Hypothalamus (tissue), 51 donors: ENCODE results near the gene GNAI3.
A peak's percentile ranks its signal among the peaks of the same experiment; 100 is the strongest.

Source experiments
- DNase-seq, 51 donors: peaks; one replicate each; lab custom pipeline; 2025; lab: John Stamatoyannopoulos, UW

GNAI3 gene

DNA sequence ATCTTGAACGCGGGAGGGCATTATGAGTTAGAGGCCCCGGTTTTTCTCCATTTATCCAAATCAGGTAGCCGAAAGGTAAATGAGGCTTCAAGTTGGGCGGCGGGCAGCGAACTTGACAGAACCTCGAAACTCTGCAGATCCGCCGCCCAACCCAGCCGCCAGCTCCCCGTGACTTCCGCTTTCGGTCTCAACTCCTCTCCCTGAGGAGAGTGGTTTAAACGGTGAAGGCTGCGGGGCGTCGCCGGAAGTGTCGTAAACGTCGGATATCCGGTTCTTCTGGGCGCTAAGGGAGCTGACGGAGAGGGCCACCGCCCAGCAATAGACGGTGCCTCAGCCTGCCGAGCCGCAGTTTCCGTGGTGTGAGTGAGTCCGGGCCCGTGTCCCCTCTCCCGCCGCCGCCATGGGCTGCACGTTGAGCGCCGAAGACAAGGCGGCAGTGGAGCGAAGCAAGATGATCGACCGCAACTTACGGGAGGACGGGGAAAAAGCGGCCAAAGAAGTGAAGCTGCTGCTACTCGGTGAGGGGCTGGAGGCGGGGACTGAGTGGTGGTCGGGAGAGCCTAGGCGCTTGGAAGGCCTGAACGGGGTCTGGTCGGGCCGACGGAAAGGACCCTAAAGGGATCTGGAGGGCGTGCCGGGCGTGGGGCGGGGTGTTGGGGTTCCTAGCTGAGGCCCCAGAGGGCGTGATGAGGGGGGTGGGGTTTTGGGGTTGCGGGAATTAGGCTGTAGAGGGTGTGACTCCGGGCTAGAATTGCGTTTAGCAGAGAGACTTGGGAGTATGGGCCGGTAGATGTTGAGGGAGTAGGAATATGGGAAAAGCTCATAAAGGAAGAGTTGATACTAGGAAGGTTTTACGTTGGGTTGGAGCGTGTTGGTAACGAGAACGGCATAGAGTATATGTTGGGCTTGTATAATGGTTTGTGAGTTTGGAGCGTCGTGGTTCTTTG lies at the start of gene GNAI3:
TSS of gene GNAI3 (plus strand) at position 295 of the 947 bp plus-strand sequence. CDS start at position 401, 106 bp downstream.
- peak; percentile 45 to 98 (median 94) for DNase-seq

DNA sequence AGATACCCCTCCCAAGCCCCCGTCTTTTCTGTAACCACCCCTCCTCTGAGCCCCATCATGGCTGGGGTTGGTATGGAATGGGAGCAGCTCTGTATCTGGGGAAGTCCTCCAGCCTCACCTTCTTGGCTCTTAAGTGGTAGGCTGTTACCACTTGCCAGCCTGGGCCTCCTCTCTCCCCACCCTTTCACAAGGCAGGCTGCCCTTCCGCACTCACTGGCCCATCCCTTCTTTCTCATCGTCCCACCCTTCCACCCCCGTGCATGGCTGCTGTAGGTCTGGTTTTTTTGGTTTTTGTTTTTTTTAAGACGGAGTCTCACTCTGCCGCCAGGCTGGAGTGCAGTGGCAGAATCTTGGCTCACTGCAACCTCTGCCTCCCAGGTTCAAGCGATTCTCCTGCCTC lies 49.3 kb upstream of the GNAI3 start:
- no peak for DNase-seq

DNA sequence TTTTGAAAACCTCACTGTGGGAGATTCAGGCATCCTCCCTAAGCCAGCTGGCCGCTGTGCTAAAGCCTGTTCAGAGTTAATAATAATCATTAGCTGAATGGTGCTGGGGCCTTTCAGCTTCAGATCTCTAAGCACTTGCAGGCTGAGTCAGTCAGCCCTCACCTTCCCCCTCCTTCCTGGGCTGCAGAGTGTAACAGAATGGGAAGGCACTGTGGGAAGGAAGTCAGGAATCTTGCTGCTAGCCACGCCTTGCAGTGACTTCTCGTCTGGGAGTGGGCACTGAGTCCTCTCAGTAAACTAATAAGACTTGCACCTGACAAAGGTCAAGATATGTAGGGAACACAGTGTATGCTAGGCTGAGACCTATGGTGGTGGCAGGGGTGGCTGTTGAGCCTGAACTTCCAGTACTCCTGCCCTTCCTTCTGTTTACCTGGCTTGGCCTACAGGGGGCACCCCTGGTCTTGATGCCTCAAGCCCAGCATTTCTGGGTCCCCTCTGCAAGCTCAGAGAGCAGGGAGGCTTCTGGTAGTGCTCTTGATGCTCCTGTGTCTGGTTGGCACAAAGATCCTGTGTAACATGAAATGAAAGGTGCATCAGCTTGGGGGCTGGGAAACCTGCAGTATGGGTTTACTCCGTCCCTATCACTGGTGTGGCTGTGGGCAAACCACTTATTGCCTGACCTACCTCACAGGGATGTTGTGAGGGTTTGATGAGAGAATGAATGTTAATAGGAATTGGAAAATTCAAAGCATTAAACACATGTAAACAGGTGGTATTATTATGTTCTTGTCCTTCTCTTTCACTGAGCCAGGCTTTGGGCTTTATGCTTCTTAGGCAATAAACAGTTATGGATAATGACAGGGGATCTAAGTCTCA lies 48.5 kb upstream of the GNAI3 start:
- DNase-seq, result peak in 8 of 51 donors; percentile 6 to 55 (median 22)

DNA sequence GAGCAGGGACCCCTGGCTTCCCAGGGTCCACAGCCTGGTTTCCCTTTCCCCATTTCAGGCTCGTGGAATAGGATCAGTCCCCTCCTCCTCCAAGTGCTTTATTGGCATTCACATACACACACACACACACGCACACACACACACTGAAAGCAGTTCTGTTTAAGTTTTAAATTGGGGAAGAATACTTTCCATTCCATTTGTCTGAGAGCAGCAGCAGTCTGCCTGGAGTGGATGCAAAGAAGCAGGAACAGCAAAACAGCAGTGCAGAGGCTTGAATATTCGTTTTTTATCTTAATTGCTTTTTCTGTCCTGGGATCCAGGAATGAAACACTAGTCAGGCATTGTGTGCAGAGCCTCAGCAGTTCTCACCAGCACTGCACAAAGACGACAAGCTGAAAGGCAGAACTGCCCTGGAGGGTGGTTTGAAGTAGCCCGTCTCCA lies 47.5 kb upstream of the GNAI3 start:
- DNase-seq, result peak in 1 of 51 donors; percentile 16

DNA sequence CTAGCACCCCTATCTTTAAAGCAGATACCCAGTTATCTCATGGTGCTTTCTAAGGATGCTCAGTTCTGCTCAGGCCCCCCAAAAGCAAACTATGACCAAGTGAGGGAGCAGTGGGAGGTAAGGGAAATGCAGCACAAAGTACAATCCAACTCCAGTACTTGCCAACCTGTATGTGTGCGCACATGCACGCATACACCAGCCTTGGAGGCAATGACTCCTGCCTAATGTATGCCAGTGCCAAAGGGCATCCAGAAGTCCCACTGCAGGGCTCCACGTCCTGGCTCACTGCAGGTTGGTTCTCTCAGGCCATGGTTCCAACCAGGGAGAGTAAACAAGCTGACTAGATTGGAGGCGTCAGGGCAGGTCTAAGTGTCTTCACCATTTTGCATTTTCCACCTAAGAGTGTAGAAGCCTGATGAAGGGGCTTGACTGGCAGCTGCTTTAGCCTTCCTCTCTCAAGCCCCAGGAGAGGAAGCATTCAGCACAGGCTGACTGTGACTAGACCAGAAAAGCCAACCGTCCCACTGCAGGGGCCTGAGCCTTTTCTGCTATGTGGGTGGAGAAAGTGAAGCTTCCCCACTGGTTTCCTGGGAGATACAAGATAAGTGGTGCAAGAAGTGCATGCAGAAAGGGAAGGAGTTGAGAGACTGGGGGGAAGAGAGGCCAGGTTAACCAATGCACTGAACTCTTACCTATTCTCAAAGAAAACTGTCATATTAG lies 46.6 kb upstream of the GNAI3 start:
- no peak for DNase-seq

DNA sequence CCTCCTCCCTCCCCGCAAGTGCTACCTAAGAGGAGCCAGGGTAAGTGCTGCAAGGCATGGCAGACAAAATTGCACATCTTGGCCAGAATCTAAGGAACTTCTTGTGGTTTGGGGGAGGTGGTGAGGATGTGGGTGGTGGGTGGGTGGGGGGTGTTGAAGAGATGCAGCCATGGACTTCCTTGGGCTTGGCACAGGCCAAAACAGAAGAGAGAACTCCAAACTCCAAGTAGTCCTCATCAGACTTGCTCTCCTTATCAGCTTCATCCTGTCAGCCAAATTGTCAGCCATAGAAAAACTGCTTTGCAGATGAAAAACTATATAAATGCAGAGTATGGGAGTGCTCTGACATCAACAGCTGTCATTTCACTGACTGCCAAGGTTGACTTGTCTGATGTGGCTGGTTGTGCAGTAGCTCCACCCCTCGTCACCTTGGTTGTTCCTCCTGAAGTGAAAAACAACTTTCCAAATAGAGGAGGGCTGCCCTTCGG lies 46.0 kb upstream of the GNAI3 start:
- no peak for DNase-seq

DNA sequence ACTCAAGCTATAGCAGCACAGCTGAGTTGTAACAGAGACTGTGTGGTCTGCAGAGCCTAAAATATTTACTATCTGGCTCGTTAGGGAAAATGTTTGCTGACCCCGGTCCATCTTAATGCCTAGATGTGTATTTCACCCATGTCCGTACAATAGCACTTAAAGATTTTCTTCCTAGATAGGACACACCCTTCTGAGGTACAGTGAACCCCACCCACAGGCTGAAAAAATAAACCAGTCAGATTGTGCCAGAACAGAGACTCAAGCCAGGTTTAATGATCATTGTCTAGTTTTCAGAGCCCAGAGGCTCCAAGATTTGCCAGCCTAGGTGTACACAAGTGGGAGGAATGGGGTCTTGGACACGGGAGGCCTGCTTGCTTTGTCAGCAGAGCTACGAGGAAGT lies 44.5 kb upstream of the GNAI3 start:
- no peak for DNase-seq

DNA sequence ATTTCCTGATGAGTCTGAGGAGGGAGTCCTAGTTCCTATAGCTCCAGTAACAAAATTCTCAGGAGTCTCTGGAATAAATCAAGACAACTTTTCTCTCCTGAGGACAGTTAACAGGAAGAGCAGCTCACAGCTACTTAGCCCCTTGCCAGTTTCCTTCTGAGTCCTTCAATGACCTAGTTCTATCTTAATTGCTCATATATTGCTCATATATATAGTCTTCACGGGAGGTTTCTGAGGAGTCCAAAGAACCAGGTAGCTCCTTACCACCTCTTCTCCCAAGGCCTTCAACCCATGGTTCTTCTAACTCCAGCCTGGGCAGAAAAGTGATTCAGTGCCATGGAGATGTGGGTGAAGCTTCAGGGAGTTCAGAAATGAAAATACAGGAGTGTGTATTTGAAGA lies 43.4 kb upstream of the GNAI3 start:
- no peak for DNase-seq

DNA sequence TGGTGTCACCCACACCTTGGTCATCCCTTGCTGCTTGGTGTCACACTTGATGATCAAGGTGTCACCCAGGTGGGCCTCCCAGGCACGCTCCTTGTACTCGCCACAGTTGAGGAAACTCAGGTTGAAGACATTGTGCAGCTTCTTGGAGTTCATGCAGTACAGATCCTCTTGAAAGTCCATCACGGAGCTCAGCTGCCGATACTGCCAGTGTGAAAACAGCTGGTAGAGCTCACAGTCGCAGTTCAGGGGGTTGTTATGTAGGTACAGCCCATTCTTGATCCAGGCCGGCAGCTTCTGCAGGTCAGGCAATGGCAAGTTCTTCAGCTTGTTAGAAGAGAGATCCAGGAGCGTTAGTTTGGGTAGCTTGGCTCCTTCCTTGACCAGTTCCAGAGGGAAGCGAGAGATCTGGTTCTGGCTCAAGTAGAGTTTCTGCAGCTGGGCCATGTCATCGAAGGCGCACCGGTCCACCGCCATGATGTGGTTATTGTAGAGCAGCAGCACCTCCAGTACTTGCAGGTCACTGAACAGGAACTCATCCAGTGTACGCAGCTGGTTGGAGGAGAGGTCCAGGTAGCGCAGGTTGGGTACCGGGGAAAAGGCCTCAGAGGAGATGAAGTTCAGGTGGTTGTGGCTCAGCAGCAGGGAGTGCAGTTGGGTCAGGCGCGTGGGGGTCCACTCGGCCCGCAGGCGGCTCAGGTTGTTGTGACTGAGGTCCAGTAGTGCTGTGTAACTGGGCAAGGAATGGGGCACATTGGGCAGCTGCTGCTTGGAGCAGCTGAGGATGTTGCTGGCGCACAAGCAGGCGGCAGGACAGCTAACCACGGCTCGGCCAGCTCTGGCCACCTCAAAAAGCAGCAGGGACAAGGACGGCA lies 40.2 kb upstream of the GNAI3 start:
- peak in 1 of 51 donors; percentile 11 for DNase-seq

DNA sequence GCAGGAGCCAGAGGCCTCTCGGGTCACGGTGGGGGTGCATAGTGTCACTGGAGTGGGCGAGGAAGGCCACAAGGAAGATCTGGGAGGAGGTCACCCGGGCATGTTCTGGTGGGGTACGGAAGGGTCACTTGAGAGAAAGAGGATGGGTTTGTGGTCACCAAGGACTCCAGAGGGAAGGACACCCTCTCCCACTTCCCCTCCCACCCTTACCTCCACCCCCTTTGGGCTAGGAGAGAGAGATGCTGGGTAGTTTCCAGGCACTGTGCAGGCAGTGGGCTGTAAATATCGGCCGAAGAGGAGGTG lies 39.6 kb upstream of the GNAI3 start:
- no peak for DNase-seq

DNA sequence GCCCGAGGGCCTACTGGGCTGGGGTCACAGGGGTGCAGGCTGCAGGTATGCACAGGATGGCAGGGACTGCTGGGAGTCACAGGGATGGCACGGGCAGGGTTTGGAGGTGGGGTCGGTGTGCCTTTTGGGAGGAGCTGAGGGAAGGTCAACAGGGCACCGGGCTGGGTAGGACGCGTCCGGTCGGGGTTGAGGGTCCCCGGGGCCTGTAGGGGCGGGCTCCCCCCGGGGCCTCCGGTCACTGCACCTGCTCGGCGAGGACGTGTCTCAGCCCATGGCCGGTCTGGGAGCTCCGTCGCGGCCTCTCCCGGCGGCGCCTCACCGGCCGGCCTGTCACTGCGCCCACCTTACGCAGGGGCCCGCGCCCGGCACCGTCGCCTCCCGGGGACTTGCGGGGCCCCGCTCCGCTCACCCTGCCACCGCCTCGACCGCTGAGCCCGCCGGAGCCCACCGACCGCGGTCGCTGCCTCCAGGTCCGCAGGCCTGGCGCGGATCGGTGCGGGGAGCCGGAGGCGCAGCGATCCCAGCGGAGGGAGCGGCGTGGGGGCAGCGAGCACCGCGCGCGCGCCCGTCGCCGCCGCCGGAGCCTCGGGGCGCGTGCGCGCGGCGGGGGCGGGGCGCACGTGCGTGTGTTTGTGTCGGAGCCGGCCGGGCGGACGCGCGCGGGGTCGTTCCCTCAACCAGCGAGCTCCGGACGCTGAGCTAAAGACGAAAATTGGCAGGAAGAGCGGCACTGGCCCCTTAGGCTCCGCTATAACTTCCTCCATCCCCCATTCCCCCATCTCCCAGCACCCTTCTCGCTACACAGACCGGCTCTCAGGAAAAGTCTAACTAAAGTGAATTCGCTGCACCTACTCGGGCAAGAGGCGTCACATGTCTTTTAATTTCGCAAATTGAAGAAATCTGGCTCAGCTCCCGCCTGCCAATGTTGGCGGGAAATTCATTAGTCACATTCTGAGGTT lies 39.0 kb upstream of the GNAI3 start, which contains the start of gene AMIGO1:
TSS of gene AMIGO1 (minus strand) at position 552 of the 959 bp plus-strand sequence. CDS start 815 bp downstream, outside the sequence.
- DNase-seq, result peak in 24 of 51 donors; percentile 12 to 69 (median 30)

DNA sequence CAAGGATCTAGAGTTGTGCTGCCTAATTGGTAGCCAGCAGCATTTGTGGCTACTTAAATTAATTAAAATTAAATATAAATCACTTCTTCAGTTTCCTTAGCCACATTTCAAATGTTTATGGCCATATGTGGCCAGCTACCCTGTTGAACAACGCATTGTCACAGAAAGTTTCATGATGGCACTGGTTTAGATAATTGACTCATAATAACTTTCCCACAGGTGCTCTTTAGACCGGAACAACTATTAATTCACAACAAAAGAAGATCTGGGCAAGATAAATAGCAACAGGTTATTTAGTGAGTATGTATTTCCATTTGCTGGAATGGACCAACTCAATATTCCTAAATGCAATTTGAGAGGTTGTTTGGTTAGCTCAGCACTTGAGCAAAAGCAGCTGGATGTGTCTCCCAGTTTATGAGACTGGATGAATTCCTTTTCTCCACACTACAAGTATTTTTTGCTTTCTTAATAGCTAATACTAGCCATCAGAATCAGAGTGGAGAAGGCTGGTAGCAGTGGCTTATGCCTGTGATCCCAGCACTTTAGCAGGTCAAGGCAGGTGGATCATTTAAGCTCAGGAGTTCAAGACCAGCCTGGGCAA lies 35.2 kb upstream of the GNAI3 start:
- no peak for DNase-seq

DNA sequence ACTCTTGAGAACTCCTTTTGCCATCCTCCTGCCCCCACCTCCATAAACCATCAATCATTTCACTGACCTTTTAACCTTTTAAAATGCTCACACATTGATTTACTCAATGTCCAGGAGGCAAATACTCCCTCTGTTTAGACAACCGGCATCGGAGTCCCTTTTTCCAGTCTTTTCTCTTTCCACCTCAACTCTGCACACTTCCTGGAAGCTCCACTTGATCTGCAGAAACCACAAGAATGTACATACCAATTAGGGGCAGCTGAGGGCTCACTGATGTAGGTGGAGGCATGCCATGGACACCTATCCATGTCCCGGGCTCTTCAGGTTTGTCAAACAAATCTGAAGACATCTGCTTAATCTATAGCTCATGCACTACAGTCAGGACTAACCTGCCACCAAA lies 33.6 kb upstream of the GNAI3 start:
- no peak for DNase-seq

DNA sequence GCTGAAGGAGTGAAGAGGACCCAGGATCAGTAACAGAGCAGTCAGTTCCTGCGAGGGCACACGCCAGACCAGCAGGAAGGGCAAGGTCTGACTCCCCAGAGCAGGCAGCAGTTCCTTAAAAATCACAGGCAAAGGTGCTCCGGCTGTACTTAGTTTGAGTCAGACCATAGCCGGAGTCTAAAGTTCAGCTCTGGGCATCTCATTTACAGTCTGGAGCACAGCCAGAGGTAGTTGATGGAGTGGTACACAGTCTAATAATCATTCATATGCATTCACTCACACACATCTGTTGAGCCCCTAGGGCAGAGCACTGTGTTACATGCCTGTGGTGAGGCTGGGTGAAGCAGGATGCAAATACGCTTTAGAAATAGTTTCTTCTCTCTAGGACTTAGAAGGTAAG lies 31.5 kb upstream of the GNAI3 start:
- DNase-seq, result no peak

DNA sequence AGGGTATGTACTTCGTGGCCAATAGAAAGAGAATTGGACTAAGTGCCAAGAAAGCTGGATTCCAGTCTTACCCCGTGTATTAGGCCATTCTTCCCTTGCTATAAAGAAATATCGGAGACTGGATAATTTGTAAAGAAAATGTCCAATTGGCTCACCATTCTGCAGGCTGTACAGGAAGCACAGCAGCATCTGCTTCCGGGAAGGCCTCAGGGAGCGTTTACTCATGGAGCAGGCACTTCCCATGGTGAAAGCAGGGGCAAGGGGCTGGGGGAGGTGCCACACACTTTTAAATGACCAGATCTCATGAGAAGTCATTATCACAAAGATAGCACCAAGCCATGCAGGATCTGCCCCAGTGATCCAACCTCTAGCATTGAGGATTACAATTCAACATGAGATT lies 31.1 kb upstream of the GNAI3 start:
- no peak for DNase-seq

DNA sequence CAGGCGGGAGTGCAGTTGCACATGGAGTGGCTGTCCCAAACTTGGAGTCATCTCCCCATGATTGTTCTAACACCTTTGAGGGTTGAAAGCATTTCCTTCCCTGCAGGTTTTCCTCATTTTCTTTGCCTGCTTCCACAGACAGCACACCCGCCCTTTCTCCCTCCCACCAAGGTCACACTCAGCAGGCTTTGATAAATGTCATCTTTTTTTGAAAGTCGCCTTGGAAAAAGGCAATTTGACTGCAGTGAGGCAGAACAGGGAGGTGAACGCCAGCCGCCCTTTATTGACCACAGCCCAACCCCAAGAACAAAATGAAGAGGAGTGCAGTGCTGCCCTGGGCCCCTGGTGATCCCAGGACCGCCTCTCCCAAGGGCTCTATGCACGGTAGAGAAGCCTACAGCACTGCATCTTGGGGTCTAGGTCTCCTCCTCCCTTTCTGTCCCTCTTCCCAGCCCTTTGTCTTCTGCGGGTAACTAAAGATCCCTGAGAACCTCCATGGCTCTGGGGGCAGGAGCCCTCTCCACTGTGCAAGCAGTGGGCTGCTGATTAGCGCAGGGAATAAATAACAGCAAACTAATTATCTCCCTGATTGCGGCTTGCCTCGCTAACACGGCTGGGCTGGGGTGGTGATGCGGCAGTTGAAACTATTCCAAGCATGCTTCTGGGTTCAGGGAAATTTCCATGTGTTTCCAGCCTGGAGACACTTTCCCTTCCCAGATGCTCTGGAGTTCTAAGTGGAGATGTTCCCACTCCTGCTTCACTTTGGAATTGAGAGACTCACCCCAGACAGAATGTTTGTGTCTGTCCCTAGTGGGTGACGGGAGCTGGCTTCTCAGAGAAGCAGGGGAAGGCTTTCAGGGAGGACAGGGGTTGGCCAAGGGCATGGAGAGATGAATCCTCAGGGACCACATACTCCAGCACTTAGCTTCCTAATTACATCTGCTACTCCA lies 27.1 kb upstream of the GNAI3 start:
- no peak for DNase-seq

DNA sequence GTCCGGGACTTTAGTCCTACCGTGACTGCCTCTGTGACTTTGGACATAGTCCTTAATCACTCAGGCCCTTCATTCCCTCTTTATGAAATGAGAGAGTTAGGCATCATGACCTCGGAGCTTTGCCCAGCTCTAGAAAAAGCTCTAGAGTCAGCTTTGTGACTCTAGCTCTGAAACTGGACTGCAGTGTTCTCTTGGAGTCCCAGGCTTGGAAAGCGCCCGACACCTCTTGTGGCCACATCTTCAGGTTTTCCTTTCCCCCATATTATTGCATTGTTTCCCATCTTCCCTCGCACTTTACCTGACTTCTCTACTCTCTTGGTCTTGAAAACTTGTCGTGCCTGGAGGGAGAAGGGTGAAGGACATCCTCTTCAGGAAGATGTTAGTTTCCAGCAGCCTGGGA lies 26.4 kb upstream of the GNAI3 start:
- DNase-seq, result no peak
